GM21390 (cell line): ENCODE results near the gene NR2F1.
A peak's percentile ranks its signal among the peaks of the same experiment; 100 is the strongest.
"Not testable (repeated sequence)": the region's sequence is repeated elsewhere in the genome, so short reads cannot be mapped to it uniquely, and the experiment has no call there.

Experiments
- ATAC-seq: cut with Tn5 transposase; IDR thresholded peaks from one replicate; pipeline ENCODE4 v1.9.1; 2021; ENCODE audit not compliant: unreplicated experiment

NR2F1 gene

DNA sequence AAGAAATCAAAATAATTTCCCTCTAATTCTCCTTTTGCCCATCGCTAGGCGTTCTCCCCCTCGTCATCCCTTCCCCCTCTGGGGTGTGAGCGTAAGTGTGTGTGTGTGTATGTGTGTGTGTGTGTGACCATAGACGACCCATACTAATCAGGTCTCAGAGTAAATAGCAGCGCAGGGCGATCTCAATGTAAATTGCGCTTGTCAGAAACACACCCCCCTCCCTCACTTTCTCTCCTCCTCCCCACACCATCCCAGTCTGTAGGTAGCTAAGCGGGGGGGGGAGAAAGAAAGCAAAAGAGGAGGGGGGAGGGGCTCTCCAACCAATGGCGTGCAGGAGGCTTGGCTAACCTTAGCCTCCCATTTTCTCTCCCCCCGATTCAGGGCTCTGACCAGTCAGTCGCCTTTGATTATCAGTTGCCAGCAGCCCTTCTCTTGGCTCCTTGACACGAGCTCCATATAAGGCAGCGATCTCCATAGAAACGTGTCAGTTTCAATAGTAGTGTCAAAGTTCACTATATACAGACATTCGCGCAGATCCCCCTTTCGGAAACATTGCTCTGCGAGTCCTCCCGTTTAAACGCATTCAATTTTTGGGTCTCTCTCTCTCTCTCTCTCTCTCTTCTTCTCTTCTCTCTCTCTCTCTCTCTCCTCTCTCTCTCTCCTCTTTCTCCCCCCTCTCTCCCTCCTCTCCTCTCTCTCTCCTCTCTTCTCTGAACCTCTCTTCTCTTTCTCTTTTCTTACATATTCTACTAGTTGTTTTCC, at the start of gene NR2F1:
Gene NR2F1 (plus strand): TSS at position 546 of the 762 bp plus-strand sequence. CDS start 1,802 bp downstream, outside the sequence.
- no peak for ATAC-seq

DNA sequence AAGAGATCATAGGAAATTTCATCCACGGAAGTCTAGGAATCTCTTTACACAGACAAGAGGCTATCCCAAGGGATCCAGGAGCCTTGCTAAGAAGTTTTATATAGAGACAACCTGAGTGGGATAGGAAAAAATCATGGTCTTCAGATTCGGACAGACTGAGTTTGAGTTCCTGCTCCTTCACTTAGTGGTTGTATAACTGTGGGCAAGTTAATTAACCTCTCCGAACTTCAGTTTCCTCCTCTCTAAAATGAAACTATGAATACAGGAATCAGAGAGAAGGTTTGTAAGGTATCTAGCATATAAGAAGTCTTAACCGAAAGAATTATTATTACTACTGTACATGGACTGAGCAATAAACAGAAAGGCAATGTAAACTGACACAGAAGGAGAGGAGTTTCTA, 37.1 kb upstream of the NR2F1 start:
- ATAC-seq: no peak

DNA sequence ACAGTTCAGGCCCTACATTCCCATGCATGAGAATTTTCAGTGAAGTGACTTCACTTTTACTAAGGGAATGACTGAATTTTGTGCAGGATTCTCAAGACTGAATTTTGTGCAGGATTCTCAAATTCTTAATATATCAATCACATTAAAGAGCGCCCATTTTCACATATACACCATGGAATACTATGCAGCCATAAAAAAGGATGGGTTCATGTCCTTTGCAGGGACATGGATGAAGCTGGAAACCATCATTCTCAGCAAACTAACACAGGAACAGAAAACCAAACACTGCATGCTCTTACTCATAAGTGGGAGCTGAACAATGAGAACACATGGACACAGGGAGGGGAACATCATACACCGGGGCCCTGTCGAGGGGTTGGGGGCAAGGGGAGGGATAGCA, 33.4 kb upstream of the NR2F1 start:
- not testable (repeated sequence) for ATAC-seq

DNA sequence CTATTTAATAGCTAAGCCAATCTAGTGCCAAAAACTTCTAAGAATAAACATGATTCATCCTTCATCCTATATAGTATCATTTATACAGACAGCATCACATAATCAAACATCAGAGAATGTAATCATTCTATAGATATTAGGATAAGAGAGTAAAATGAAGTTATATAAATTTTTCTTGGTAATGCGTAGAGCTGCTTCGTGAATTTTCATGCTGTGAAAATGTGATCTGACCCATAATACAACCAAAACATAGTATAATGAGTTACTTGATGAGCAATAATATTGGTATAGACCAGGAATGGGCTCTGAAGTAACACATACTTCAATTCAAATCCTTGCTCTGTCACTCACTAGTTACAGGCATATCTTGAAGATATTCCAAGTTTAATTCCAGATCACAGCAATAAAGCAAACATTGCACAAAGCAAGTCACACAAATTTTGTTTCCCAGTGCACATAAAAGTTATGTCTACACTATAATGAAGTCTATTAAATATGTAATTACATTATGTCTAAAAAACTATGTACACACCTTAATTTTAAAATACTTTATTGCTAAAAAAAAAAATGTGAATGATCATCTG, 25.9 kb upstream of the NR2F1 start:
- no peak for ATAC-seq

DNA sequence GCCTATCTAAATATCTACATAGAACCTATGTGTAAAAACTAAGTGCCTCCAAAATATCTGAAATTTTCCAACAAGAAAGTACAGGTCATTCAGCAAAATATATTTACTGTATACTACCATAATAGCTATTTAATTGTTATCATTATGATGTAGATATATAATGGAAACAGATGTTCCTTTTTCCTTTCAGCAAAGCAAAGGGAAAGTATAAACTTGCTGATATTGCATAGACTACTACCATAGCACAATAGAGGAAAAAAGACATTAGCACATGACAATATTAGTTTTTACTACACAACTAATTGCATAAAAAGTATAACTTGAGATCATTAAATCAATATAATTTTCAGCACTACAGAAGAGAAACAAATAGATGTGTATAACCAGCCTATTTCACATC, 16.9 kb upstream of the NR2F1 start:
- ATAC-seq: no peak

DNA sequence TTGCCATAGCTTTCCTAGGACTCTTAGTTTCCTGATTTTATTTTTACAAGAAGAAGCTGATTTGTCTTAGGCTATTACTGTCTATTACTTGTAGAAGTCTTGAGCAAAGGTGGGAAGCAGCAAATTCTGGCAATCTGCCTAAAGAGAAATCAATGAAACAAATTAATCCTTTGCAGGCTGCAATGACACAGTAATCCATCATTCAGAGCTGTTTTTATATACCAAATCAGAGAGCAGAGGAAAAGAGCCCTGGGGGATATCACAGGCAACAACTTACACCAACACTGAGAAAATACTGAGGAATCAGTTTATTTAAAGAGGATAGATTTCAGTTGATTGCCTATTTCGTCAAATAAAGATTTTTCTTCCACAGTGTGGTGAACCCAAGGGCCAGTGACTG, 15.6 kb upstream of the NR2F1 start:
- no peak for ATAC-seq

DNA sequence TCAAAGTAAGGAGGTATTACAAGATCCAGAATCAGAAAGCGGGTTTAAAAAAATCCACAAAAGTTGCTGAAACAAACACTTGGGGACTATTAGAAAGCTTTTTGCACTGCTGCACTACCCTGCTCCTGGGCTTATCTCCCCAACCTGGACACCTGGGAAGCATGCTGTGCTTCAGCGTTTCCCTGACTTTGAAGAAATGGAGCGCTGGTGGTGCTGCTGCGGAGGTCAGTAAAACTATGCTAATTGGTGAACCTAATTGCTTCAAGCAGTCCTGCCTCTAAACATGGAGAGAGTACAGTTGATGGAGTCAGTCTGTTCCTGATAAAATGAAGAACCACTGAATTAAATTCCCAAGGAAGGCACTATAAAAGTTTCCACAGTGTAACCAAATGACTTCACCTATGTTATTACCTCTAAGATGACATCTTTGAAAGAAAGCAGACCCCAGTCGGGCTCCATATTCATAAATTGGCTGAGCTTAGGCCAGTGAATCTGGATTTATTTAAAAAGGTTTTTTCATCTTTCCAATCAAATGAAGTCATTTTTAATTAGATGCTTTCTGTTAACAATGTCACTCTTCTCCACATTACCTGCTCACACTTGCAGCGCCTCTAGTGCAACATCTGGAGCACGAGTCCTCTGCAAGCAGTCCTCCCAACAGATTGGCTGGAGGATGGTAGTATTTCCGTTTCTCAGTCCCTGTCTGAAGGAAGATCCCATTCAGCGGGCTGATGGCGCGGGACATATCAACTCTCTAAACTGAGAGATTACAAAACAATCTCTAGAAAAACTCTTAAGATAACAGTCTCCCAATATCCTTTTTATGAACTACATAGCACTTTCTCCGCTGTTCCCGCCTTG, 13.5 kb upstream of the NR2F1 start:
- no peak for ATAC-seq

DNA sequence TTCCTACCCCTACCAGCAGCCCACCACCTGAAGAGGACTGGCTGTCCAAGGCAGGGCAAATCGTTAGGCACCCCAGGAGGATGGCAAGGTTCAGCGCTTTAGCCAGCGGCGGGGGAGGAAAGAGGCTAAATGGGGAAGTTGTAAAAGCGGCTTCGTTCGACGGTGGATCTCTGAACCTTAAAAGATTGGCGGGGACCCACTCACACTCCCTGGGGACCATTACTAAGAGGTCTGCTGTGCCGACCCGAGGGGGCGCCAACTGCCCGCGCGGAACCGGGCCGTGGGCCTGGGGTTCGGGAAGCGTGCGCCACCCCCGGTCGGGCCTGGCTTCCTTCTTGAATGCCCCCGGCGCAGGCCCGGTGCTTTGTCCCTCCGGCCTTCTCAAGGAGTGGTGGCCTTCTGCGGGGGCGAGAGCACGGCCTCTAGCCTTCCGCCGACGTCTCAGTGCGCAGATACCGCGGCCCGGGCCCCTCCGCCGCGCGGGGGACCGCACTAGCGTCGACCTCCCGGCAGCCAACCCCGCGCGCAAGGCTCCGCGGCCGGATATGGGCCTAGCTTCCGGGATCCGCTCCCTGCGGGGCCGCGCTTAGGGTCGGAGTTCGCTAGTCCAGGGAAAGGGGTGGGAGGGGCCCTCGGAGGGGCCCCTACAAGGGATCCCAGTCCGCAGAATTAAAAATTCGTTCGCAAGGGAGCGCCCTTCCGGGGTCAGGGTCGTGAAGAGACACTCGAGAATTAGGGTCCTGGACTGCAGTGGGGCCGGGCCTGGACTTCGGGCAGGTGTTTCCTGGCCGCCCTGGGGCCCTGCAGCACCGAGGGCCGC, 12.5 kb upstream of the NR2F1 start:
- peak; percentile 54 for ATAC-seq

DNA sequence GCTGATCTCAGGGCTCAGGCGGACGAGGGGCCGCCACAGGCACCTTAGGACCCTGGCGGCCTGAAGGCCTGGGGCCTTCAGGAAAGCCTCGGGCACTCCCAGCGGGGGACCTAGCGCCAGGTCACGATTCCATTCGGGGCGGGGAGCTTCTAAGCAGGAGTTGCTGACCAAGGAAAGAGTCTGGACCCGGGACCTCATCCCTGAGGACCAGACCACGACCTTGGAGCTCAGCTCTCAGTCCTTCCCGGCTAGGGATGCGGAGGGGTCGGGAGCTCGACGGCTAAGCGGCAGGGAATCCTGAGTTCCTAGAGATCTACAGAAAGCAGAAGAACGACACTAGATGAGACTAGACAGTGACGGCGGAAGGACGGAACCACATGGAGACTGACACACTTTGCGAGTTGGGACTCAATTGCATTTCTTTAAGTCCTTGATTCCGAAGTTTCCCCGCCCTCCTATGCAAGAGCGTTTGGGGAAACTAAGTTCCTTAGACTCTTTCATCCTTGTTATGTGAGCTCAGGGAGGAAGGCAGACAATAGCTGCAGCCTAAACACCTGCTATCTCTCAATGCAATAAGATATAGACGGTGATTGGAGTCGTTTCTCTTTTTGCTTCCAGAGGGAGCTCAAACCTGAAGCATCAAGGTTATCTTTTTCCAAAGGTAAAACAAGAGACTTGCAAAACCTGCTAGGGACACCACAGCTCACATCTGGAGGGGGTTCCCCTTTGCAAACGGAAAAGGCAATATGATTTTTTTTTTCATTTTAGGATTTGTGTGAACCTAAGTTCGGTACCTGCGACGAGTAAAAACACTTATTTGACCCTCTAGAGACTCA, 11.7 kb upstream of the NR2F1 start:
- no peak for ATAC-seq

DNA sequence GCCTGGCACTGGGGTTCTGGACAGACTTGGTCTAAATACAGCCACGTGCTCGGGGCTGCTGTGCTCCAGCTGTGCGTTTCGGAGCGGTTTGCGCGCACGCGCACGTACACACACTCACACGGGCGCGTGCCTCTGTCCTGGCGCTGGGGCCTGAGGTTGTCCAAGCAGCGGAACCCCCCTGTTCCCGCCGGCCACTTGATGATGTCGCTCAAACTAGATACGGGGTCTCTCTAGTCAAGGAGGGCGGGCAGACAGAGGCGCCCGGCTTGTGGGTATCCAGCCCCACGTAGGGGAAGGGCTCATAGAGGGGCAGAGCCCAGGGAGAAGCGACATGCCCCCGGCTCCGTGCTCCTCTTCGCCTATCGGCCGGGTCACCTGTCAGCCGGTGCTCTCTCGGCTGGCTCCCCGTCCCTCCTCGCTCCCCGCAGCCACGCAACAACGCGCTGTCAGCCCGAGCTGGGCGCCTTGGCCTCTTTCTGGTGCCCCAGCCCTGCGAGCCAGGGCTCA, 10.9 kb upstream of the NR2F1 start:
- no peak for ATAC-seq

DNA sequence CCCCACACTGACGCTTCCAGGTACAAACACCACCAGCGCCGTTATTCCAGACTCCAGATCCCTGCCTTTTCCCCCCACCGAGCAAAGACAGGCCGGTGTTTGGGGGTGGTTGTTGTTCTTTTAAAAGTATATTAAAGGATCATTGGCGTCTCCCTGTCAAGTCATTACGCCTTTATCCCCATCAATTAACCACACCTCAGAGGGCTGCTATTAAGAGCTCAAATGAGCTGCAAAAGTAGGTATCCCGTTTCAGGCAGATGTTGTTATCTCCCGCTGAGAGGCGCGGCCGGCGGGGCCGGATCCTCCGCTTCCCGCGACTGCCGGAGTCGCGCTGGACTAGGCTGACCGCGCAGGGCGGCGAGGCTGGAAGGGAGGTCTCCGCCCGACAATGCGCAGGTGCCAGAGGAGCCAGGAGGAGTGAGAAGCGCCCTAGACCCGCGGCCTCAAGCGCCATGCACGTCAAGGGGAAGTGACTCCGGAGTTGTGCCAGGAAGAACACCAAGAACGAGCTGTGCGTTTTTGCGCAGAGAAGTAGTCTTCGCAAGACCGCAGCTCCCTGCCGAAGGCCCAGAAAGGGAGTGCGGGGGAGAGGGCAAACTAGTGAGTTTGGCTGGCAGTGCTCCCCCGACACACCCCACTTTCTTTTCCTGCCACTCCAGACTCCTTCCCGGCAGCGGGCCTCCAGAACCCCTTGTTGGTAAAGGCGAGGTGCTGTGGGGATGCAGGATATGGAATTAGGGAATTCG, 10.2 kb upstream of the NR2F1 start:
- no peak for ATAC-seq

DNA sequence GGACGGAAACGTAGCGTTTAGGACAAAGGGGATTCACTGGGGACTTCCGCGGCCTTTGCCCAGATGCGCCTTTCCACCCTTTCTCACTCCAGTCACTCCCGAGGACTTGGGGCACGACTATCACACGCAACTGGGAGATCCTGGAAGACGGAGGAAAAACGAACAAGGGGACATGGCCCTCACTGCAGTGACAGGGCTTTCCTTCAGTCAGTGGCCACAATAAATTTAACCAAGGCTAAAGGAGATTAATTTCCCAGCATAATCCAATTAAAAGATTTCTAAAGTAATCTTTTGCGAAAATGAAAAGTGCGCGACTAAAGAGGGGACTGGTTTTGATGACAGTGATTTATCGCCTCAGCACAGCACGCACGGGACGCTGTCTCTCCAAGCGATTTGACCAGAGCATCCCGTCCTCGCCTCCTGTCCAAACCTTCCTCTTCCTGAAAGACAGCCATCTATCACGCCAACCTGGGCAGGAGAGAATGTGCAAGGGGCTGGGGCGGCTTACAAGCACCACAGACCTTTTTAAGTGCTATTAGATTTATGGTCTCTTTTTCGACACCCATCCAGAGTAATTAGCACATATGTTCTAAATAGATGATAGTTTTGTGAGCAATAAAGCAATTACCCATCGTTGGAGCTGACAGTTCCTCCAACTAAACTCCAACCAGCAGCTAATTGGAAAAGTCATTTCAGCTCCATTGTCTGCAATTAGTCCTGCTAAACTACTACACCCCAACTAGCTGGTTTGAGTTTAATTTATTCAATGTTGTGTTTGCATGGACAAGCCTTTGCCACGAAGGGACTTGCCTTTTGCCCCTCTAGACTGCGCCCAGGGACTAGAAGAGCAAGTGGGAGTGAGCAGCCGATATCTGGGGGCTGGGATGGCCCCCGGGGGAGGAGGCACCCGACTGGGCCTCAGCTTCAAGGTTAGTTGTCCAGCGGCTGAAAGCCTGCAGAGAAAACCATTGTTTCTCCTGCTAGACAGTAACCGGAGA, 9.4 kb upstream of the NR2F1 start:
- ATAC-seq: no peak

DNA sequence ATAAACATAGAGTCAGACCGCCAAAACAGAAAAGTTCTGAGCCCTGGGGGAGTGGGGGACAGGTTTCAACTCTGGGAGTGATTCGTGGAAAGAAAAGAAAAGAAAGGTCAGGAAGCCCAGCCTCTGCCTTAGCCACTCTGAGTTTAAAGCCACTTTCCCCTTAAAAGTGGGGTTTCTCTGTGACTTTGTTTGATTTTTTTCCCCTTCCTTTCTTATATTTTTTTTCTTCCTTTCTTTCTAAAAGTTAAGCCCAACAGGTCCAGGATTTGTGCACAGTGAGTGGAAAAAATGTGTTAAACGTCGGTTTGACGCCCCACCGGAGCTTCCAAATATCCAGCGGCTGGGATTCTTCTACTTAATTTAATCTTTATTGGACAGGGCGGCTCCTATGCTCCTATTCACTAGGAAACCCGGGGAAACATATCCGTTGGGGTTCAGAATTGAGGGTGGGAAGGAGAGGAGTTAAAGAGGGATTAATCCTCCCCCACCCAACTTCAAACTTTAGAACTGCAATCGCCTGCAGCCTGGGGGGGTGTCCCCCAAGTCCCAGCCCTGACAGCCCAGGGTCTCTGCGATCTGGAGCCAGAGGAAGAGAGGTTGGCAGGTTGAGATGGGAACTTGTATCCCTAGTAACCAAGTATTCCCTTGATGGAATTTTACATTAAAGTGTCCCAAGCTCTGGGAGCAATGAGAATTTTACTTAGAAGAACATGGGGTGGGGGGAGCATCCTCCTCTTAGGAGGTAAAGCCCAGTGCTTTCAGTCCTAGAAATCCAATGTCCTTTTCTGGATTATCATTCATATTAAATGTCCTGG, 8.3 kb upstream of the NR2F1 start:
- no peak for ATAC-seq

DNA sequence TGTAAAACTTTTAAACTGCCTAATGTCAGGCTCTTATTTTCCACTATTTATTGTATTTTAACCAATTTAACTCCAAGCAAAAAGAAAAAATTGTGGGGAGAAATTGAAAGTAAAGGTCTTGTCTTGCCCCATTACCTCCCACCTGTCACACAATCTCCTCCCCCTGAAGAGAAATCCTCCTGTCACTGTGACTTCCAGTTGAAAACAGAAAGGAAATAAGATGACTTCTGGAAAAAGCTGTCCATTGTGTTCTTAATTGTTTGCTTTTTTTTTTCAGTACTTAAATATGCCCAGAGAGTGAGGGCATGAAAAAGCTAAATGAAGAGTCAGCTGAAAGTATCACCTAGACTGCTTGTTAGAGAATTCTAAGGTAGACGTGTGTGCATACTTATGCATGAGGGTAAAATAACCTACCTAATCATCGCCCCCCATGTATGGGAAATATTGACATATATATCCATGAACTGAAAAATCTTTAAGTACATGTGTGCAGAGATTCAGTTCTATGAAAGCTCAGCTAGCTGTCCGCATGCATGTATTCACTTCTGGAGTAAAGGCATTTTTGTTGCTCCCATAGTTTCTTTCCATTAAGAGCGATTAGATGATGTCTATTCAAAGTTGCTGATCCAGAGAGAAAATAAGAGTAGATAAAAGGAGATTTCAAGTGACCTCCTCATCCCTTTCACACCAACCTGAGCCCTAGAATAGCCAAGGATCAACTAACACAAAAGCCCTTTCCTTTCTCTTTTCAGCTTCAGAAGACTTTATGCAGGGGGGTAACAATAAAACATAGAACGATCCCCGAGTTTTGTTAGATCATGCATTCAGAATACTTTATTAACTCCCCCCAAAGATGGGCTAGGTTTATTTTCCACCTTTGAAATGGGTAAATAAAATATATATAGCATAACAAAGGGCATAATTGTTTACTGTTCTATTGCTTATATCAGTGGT, 7.3 kb upstream of the NR2F1 start:
- ATAC-seq: no peak

DNA sequence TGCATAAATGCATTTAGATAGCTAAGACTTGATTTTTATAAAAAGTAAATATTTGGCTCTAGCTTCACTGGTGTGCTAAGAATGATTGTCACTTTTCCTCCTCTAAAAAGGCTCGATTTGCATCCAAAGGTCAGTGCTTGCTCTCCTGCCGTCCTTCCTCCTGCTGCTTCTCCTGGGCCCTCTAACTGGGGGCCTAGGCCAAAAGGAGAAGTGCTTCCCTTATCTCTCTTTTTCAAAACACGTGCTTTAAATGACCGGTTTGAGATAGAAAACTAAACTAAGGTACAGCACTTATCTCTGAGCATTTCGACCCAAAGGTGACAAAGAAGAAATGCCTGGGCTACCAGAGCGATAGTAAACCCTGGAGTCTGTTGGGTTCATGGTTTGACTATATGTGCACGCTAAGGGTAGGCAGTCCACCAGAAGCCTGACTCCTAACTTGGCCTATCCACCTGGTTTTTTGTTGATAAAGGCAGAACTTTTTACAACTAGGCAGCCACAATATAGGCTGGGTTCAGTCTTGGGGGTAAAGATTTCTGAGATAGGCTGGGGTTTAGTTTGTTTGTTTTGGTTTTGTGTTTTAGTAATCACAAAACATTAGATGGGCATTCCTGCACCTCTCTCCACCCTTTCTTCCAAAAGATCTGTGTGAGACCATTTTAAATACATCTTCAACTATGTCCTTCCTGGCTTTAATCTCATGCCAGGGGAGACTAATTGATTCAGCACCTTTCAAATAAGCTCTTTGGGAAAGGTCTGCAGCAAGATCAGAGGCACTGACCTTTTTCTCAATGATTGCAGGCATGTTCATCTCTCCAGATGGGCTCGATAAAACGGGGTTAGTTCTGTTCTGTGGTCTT, 5.8 kb upstream of the NR2F1 start:
- no peak for ATAC-seq
